ENCODE results near the gene LILRA6. TPM values are rescaled to one million over a fixed set of nuclear protein-coding genes. Genes with fewer than 3 reads are reported as not detected.
"Not testable (repeated sequence)": the region's sequence is repeated elsewhere in the genome, so short reads cannot be mapped to it uniquely, and the experiment has no call there.

LILRA6 gene
- polyA plus RNA-seq (2013): 0.65 TPM

- POLR2A ChIA-PET; H3K36me3 ChIP-seq (ENCODE audit: control insufficient read depth in 4 of 4, insufficient read depth in 4 of 4, low read length in 3 of 4); H3K9me3 ChIP-seq (ENCODE audit: control extremely low read depth in 1 of 5, control insufficient read depth in 4 of 5, insufficient read depth in 2 of 5, low read depth in 1 of 5, low read length in 4 of 5); H3K27me3 ChIP-seq (replicated peaks in 2 of 5; ENCODE audit: control insufficient read depth in 4 of 5, insufficient read depth in 5 of 5, low read length in 4 of 5); H3K4me3 ChIP-seq (ENCODE audit: control insufficient read depth in 1 of 7, extremely low read depth in 1 of 7, insufficient read depth in 4 of 7, low read depth in 2 of 7, low read length in 6 of 7); DNase-seq; H3K27ac ChIP-seq (ENCODE audit: insufficient read depth in 1 of 2, low read depth in 1 of 2, low read length in 2 of 2, poor library complexity in 1 of 2, severe bottlenecking in 2 of 2): not testable (repeated sequence)
- peaks cover under 1 to 16% (median 10%) of the 10 kb centered on the region in 4 experiments for H3K4me1 ChIP-seq (ENCODE audit: control extremely low read depth in 1 of 4, control insufficient read depth in 4 of 4, insufficient read depth in 4 of 4, low read length in 3 of 4)
- no CpG with 5 or more reads among the region's 6 CpGs for WGBS (ENCODE audit: insufficient coverage)
- CTCF ChIA-PET: interaction anchor here (0.6 kb wide), 1 partner anchor 16 kb away, joined by 3 read pairs; no protein-coding TSS in a partner anchor
Measured at GRCh38 chr19:54242646-54243045, at the start of gene LILRA6. TSS of gene LILRA6 (minus strand) at chr19:54242790.

GRCh38 chr19:54289160-54289559, 46.6 kb upstream of the LILRA6 start:
- H3K27ac ChIP-seq (ENCODE audit: insufficient read depth in 1 of 2, low read depth in 1 of 2, low read length in 2 of 2, poor library complexity in 1 of 2, severe bottlenecking in 2 of 2); H3K9me3 ChIP-seq (ENCODE audit: control extremely low read depth in 1 of 5, control insufficient read depth in 4 of 5, insufficient read depth in 2 of 5, low read depth in 1 of 5, low read length in 4 of 5); POLR2A ChIA-PET; H3K4me3 ChIP-seq (ENCODE audit: control insufficient read depth in 1 of 7, extremely low read depth in 1 of 7, insufficient read depth in 4 of 7, low read depth in 2 of 7, low read length in 6 of 7); H3K36me3 ChIP-seq (ENCODE audit: control insufficient read depth in 4 of 4, insufficient read depth in 4 of 4, low read length in 3 of 4); H3K27me3 ChIP-seq (replicated peaks in 2 of 5; ENCODE audit: control insufficient read depth in 4 of 5, insufficient read depth in 5 of 5, low read length in 4 of 5); DNase-seq: not testable (repeated sequence)
- CTCF ChIA-PET: interaction anchor here (2.5 kb wide), 1 partner anchor 23 kb away, joined by 7 read pairs; no protein-coding TSS in a partner anchor
- no CpG with 5 or more reads among the region's 8 CpGs for WGBS (ENCODE audit: insufficient coverage)
- H3K4me1 ChIP-seq (ENCODE audit: control extremely low read depth in 1 of 4, control insufficient read depth in 4 of 4, insufficient read depth in 4 of 4, low read length in 3 of 4): peaks cover 0 to 29% (median 25%) of the 10 kb centered on the region in 4 experiments

- H3K27me3 ChIP-seq (replicated peaks in 2 of 5; ENCODE audit: control insufficient read depth in 4 of 5, insufficient read depth in 5 of 5, low read length in 4 of 5): no peaks in the 10 kb centered on the region
- no peak overlapping the region for H3K27ac ChIP-seq (ENCODE audit: insufficient read depth in 1 of 2, low read depth in 1 of 2, low read length in 2 of 2, poor library complexity in 1 of 2, severe bottlenecking in 2 of 2)
- POLR2A ChIA-PET: interaction anchor here (0.5 kb wide), 1 partner anchor 378 kb away, joined by 3 read pairs; no protein-coding TSS in a partner anchor
- WGBS (ENCODE audit: insufficient coverage): 100% methylated on average over 1 of the region's 4 CpGs
- CTCF ChIA-PET: interaction anchor here (2.5 kb wide), 1 partner anchor 21 kb away, joined by 7 read pairs; no protein-coding TSS in a partner anchor
- H3K36me3 ChIP-seq (ENCODE audit: control insufficient read depth in 4 of 4, insufficient read depth in 4 of 4, low read length in 3 of 4): no peaks in the 10 kb centered on the region
- no peak for DNase-seq
- H3K9me3 ChIP-seq (ENCODE audit: control extremely low read depth in 1 of 5, control insufficient read depth in 4 of 5, insufficient read depth in 2 of 5, low read depth in 1 of 5, low read length in 4 of 5): no peaks in the 10 kb centered on the region
- H3K4me3 ChIP-seq (ENCODE audit: control insufficient read depth in 1 of 7, extremely low read depth in 1 of 7, insufficient read depth in 4 of 7, low read depth in 2 of 7, low read length in 6 of 7): no peak overlapping the region
- peaks cover 6 to 46% (median 40%) of the 10 kb centered on the region in 4 experiments for H3K4me1 ChIP-seq (ENCODE audit: control extremely low read depth in 1 of 4, control insufficient read depth in 4 of 4, insufficient read depth in 4 of 4, low read length in 3 of 4)
Measured at GRCh38 chr19:54287456-54287855, 44.9 kb upstream of the LILRA6 start.

- DNase-seq: peak in 1 of 3 donors; percentile 44
- H3K9me3 ChIP-seq (ENCODE audit: control extremely low read depth in 1 of 5, control insufficient read depth in 4 of 5, insufficient read depth in 2 of 5, low read depth in 1 of 5, low read length in 4 of 5); CTCF ChIA-PET; H3K4me3 ChIP-seq (ENCODE audit: control insufficient read depth in 1 of 7, extremely low read depth in 1 of 7, insufficient read depth in 4 of 7, low read depth in 2 of 7, low read length in 6 of 7); H3K27ac ChIP-seq (ENCODE audit: insufficient read depth in 1 of 2, low read depth in 1 of 2, low read length in 2 of 2, poor library complexity in 1 of 2, severe bottlenecking in 2 of 2); H3K27me3 ChIP-seq (replicated peaks in 2 of 5; ENCODE audit: control insufficient read depth in 4 of 5, insufficient read depth in 5 of 5, low read length in 4 of 5); POLR2A ChIA-PET; H3K36me3 ChIP-seq (ENCODE audit: control insufficient read depth in 4 of 4, insufficient read depth in 4 of 4, low read length in 3 of 4): not testable (repeated sequence)
- WGBS (ENCODE audit: insufficient coverage): no CpG with 5 or more reads among the region's 10 CpGs
- H3K4me1 ChIP-seq (ENCODE audit: control extremely low read depth in 1 of 4, control insufficient read depth in 4 of 4, insufficient read depth in 4 of 4, low read length in 3 of 4): peaks cover 15 to 58% (median 51%) of the 10 kb centered on the region in 4 experiments
Measured at GRCh38 chr19:54286283-54286682, 43.7 kb upstream of the LILRA6 start.

GRCh38 chr19:54285427-54286056, 43.0 kb upstream of the LILRA6 start:
- H3K36me3 ChIP-seq (ENCODE audit: control insufficient read depth in 4 of 4, insufficient read depth in 4 of 4, low read length in 3 of 4); POLR2A ChIA-PET; H3K9me3 ChIP-seq (ENCODE audit: control extremely low read depth in 1 of 5, control insufficient read depth in 4 of 5, insufficient read depth in 2 of 5, low read depth in 1 of 5, low read length in 4 of 5); H3K27ac ChIP-seq (ENCODE audit: insufficient read depth in 1 of 2, low read depth in 1 of 2, low read length in 2 of 2, poor library complexity in 1 of 2, severe bottlenecking in 2 of 2); H3K27me3 ChIP-seq (replicated peaks in 2 of 5; ENCODE audit: control insufficient read depth in 4 of 5, insufficient read depth in 5 of 5, low read length in 4 of 5); CTCF ChIA-PET: not testable (repeated sequence)
- Histone ChIP-seq H3K4me3 (ENCODE audit: control insufficient read depth in 1 of 7, extremely low read depth in 1 of 7, insufficient read depth in 4 of 7, low read depth in 2 of 7, low read length in 6 of 7) (peak overlapping the region in 1 of 7 experiments; percentile 16), H3K4me1 (ENCODE audit: control extremely low read depth in 1 of 4, control insufficient read depth in 4 of 4, insufficient read depth in 4 of 4, low read length in 3 of 4) (peaks cover 15 to 65% (median 59%) of the 10 kb centered on the region in 4 experiments)
- 33% methylated on average over 3 of the region's 12 CpGs for WGBS (ENCODE audit: insufficient coverage)
- DNase-seq: peak in 2 of 3 donors; percentile 49 to 53

GRCh38 chr19:54282686-54283470, 40.3 kb upstream of the LILRA6 start:
- H3K27me3 ChIP-seq (replicated peaks in 2 of 5; ENCODE audit: control insufficient read depth in 4 of 5, insufficient read depth in 5 of 5, low read length in 4 of 5): no peaks in the 10 kb centered on the region
- H3K36me3 ChIP-seq (ENCODE audit: control insufficient read depth in 4 of 4, insufficient read depth in 4 of 4, low read length in 3 of 4): peaks cover 0 to 3% (median 0%) of the 10 kb centered on the region in 4 experiments
- 34% methylated on average over 6 of the region's 9 CpGs for WGBS (ENCODE audit: insufficient coverage)
- peak overlapping the region in 1 of 7 experiments; percentile 26 for H3K4me3 ChIP-seq (ENCODE audit: control insufficient read depth in 1 of 7, extremely low read depth in 1 of 7, insufficient read depth in 4 of 7, low read depth in 2 of 7, low read length in 6 of 7)
- ChIA-PET POLR2A (no interaction called here), CTCF (interaction anchor here (0.6 to 1.8 kb wide), 3 partner anchors 15 to 737 kb away, joined by 3 to 7 read pairs (median 3); no protein-coding TSS in a partner anchor)
- DNase-seq: peak in 2 of 3 donors; percentile 45
- peaks cover 15 to 77% (median 72%) of the 10 kb centered on the region in 4 experiments for H3K4me1 ChIP-seq (ENCODE audit: control extremely low read depth in 1 of 4, control insufficient read depth in 4 of 4, insufficient read depth in 4 of 4, low read length in 3 of 4)
- no peak overlapping the region for H3K27ac ChIP-seq (ENCODE audit: insufficient read depth in 1 of 2, low read depth in 1 of 2, low read length in 2 of 2, poor library complexity in 1 of 2, severe bottlenecking in 2 of 2)
- no peaks in the 10 kb centered on the region for H3K9me3 ChIP-seq (ENCODE audit: control extremely low read depth in 1 of 5, control insufficient read depth in 4 of 5, insufficient read depth in 2 of 5, low read depth in 1 of 5, low read length in 4 of 5)

GRCh38 chr19:54281729-54282075, 39.1 kb upstream of the LILRA6 start:
- H3K4me1 ChIP-seq (ENCODE audit: control extremely low read depth in 1 of 4, control insufficient read depth in 4 of 4, insufficient read depth in 4 of 4, low read length in 3 of 4): peaks cover 15 to 73% (median 68%) of the 10 kb centered on the region in 4 experiments

More at GRCh38 chr19:54281729-54282075, 39.1 kb upstream of the LILRA6 start:
- H3K4me3 ChIP-seq (ENCODE audit: control insufficient read depth in 1 of 7, extremely low read depth in 1 of 7, insufficient read depth in 4 of 7, low read depth in 2 of 7, low read length in 6 of 7): peak overlapping the region in 1 of 7 experiments; percentile 73
- WGBS (ENCODE audit: insufficient coverage): 91% methylated on average over 4 of the region's 5 CpGs
- H3K27me3 ChIP-seq (replicated peaks in 2 of 5; ENCODE audit: control insufficient read depth in 4 of 5, insufficient read depth in 5 of 5, low read length in 4 of 5); POLR2A ChIA-PET; H3K27ac ChIP-seq (ENCODE audit: insufficient read depth in 1 of 2, low read depth in 1 of 2, low read length in 2 of 2, poor library complexity in 1 of 2, severe bottlenecking in 2 of 2); DNase-seq; H3K9me3 ChIP-seq (ENCODE audit: control extremely low read depth in 1 of 5, control insufficient read depth in 4 of 5, insufficient read depth in 2 of 5, low read depth in 1 of 5, low read length in 4 of 5); H3K36me3 ChIP-seq (ENCODE audit: control insufficient read depth in 4 of 4, insufficient read depth in 4 of 4, low read length in 3 of 4): not testable (repeated sequence)
- CTCF ChIA-PET: interaction anchor here (1.8 kb wide), 1 partner anchor 16 kb away, joined by 7 read pairs; no protein-coding TSS in a partner anchor

All from common myeloid progenitor, CD34-positive (primary cell).